ENCODE data around the gene OSBPL8.

DNA sequence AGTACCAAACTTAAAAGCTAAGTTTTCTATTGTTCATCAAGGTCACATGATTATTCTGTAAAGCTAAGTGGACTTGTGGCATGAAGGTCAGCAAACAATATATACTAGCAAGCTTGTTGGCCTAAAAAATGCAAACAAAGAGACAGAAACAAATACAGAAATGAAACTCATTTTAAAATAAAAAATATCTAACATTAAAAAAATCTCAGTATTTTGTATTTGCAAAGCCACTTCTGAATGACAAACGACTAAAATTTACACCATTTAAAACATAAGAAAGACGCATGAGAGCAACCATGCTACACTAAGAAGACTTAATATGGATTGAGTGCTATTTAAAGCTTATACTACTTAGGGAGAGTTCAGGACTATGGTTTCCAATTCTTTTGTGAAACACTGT, 138.5 kb downstream of the OSBPL8 start:
- TF ChIP-seq POLR2A (IDR thresholded peaks at IDR 0.05) (no peak), POLR2AphosphoS5 (IDR thresholded peaks at IDR 0.05) (no peak)
- TF ChIP-seq, protein P1, sequence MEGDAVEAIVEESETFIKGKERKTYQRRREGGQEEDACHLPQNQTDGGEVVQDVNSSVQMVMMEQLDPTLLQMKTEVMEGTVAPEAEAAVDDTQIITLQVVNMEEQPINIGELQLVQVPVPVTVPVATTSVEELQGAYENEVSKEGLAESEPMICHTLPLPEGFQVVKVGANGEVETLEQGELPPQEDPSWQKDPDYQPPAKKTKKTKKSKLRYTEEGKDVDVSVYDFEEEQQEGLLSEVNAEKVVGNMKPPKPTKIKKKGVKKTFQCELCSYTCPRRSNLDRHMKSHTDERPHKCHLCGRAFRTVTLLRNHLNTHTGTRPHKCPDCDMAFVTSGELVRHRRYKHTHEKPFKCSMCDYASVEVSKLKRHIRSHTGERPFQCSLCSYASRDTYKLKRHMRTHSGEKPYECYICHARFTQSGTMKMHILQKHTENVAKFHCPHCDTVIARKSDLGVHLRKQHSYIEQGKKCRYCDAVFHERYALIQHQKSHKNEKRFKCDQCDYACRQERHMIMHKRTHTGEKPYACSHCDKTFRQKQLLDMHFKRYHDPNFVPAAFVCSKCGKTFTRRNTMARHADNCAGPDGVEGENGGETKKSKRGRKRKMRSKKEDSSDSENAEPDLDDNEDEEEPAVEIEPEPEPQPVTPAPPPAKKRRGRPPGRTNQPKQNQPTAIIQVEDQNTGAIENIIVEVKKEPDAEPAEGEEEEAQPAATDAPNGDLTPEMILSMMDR (IDR thresholded peaks at IDR 0.05): no peak

Measured in transverse colon (tissue), 4 donors.